ENCODE data around the gene LSP1.
"Not testable (repeated sequence)": the region's sequence is repeated elsewhere in the genome, so short reads cannot be mapped to it uniquely, and the experiment has no call there.

LSP1 gene

DNA sequence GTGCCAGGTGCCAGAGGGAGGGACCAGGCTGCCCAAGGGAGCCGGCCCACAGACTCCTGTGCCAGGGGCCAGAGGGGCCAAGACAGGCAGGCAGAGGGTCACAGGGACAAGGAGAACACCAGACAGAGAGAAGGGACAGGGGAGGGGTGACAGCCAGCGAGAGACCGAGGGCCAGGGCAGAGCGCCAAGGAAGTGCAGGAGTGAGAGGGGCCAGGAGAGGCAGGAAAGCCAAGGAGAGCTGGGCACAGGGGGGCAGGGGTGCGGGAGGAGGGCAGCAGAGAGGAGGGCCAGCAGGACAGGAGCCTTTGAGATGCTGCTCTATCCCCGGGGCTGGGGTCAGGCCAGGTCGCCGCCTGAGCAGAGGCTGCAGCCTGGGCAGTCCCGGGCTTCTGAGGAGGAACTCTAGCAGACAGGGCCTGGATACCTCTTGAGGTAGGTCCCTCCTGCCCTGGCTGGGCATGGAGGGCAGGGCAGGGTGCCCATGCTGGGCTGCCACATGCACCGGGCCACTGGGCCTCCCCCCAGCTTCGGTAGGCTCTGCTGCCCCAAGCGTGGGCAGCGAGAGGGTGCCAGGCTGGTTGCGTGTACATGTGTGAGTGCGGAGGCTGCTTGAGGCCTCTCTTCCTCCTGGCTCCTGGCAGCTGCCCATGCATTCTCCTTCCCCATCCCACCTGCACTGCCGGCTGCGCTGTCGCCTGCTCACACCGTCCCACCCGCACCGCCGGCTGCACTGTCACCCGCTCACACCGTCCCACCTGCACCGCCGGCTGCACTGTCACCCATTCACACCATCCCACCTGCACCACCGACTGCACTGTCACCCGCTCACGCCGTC, 12.2 kb downstream of the LSP1 start:
- no peak for DNase-seq (ENCODE audit: low read depth)

GRCh38 chr11:1866226-1866625, 13.3 kb downstream of the LSP1 start:
- DNase-seq (ENCODE audit: low read depth) = no peak

DNA sequence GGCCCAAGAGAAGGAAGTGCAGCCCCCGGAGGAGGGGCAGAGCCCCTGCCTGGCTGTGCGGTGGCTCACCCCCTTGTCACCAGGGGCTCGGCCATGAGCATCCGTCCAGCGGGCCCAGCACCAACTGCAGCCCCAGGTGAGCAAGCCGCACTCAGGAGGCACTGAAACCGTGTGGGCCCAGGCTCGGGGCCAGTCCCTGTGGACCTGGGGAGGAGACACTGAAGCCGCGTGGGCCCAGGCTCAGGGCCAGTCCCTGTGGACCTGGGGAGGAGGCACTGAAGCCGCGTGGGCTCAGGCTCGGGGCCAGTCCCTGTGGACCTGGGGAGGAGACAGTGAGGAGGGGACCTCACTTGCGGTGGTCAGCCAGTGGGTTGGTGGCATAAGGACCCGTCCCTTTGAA, 13.9 kb downstream of the LSP1 start:
- no peak for DNase-seq (ENCODE audit: low read depth)

GRCh38 chr11:1867381-1867780, 14.5 kb downstream of the LSP1 start:
- no peak for DNase-seq (ENCODE audit: low read depth)

GRCh38 chr11:1868056-1868635, 15.3 kb downstream of the LSP1 start:
- no peak for DNase-seq (ENCODE audit: low read depth)

- DNase-seq (ENCODE audit: low read depth) = no peak
Measured at GRCh38 chr11:1868636-1869291, 15.9 kb downstream of the LSP1 start.

DNA sequence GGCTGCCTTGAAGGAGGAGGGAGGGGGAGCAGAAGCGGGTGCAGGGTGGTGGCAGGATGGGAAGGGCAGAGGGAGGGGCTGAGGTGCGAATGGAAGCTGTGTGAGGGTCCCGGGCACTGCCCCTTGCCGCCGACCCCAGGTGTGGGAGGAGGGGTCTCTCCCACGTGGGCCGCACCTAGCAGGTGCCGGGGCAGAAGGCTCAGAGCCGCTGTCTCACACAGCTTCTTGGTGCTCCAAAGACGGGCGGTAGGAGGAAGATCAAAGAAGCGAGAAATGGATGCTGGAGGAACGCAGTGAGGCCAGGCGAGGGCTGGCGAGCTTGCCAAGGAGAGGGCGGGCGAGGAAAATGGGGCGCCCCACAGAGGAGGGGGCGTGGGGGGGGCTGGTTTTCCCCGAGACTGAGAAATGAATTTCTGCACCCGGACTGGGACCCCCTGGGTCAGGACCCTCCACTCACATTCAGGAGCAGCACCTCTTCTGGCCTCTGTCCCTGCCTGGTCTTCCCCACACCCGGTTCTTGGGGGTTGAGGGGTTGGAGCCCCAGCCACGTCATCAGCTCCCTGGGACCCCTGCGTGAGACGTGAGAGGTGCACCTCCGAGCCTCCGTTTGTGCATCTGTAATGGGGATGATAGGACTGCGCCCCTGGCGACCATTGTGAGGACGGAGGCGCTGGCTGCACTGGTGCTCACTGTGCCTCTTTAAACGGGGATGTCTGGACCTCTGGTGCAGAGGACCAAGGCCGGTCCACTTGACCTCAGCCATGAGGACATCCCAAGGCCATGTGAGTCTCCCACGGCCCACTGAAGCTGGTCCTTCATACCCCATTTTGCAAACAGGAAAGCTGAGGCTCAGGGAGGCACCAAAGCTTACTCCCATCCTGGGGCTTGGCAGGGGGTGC, 16.8 kb downstream of the LSP1 start:
- DNase-seq (ENCODE audit: low read depth) = no peak

DNA sequence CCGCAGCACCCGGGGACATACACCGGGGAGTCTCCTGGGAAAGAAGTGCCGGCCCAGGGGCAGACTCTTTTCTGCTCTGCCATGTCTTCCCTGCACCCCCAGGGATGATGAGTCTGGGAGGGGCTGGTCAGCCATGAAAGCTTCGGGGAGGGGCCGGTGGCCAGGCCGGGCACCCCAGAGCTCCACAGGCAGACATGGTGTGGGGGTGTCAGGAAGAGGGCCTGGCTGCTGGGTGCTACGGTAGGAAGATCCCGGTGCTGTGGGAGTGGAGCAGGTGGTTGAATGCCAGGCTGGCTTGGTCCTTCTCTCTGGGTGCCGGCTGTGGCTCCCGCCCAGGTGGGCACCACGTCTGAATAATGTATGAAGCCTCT, 17.4 kb downstream of the LSP1 start:
- DNase-seq (ENCODE audit: low read depth) = no peak

DNA sequence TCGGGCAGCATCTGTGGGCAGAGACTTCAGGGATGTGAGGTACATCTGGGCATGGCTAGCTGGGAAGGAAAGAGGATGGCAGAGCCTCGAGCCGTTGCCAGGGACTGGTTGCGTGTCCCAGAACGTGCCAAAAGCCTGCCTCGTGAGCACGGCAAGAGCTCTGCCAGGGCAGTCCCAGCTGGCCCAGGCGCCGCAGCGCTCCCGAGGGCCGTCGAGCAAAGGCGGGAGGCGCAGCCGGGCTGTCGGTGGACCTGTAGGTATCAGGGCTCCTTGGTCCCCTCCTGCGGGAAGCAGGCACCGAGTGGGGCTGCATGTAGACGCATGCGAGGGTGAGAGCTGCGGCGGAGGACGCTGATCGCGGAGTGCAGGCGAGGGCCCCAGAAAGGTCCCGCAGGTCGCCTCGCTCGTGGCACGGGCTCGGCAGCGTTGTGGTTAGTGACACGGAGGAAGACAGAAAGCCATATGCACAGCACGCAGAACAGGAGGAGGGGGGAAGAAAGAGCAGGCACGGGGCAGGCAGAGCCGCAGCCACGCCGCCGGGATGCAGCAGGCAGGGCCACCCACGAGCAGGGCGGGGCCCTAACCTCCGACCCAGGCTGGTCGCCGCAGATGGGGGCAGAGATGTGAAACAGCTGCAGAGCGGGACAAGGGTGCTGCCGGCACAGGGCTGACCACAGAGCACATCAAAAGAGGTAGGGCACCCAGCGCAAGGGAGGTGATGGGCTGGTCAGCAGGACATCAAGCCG, 18.0 kb downstream of the LSP1 start:
- DNase-seq (ENCODE audit: low read depth) = no peak

DNA sequence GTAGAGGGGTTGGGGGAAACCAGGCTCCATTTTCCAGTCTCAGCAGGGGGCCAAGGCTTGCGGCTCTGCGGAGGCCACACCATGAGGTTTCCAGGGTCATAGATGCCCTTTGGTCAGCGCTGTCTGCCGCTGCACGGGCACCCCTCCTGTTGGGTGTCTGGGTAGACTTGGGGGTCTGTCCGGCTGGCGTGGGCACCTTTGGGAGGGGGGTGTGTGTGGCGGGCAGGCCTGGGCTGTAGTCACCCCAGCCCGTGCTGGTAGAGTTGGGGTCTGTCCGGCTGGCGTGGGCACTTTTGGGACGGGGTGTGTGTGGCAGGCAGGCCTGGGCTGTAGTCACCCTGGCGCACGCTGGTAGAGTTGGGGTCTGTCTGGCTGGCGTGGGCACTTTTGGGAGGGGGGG, 18.6 kb downstream of the LSP1 start:
- no peak for DNase-seq (ENCODE audit: low read depth)

- no peak for DNase-seq (ENCODE audit: low read depth)
Measured at GRCh38 chr11:1872267-1872985, 19.5 kb downstream of the LSP1 start.

DNA sequence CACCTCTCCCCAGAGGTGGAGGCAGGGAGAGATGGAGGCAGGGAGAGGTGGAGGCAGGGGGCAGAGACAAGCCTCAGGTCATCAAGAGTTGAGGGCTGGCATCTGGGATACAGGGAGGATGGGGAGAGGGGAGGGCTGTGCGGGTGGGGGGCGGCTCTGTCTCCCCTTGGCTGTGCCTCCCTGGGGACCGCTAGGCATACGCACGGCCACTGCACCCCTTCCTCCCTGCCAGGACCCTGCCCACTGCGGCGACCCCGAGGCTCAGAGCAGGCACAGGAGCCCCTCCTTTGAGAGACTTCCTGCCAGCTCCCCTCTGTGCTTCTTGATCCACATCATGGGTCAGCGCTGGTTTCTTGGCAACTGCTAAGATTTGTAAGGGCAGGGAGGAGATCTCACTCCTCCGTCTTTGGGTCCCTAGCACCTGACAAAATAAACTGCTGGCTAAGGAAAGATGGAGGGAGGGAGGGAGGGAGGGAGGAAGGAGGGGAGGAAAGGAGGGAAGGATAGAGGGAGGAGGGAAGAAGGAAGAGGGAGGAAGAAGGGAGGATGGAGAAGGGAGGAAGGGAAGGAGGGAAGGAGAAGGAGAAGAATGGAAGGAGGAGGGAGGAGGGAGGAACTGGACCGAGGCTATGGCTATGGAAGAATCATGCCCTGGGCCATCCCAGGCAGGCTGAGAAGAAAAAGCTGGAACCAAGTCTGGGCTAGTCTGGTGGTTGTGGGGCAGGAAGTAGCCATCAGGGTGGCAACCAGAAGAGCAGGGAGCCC, 20.3 kb downstream of the LSP1 start:
- no peak for DNase-seq (ENCODE audit: low read depth)

GRCh38 chr11:1873813-1874150, 20.9 kb downstream of the LSP1 start:
- not testable (repeated sequence) for DNase-seq (ENCODE audit: low read depth)

DNA sequence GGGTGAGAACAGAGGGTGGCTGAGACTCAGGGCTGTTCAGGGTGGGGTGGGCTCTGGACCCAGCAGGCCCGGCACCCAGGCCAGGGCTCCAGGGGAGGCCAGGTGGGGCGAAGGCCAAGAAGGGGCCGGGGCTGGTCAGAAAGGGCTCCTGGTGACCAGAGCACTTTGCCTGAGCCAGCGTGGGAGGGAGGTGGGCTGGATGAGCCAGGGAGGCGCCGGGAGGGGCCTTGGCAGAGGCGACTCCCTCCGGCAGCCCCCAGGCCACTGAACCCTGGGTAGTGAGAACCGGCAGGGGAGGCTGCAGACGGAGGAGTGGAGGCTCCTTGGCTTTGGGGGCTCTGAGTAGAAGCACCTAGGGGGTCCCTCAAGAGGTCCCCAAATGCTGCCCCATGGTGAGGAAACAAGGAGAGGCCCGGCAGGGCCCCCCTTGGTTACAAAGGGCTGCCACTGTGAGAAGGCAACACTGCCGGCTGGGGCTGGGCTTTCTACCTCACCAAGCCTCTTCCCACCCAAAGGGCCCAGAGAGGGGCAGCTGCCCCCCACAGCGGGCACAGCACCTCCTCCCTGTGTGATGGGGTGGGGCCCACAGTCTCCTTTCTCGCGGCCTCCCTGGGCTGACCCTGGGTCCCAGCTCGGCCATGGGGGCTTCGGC, 21.7 kb downstream of the LSP1 start:
- not testable (repeated sequence) for DNase-seq (ENCODE audit: low read depth)

- DNase-seq (ENCODE audit: low read depth) = no peak
Measured at GRCh38 chr11:1875093-1875850, 22.4 kb downstream of the LSP1 start.

DNA sequence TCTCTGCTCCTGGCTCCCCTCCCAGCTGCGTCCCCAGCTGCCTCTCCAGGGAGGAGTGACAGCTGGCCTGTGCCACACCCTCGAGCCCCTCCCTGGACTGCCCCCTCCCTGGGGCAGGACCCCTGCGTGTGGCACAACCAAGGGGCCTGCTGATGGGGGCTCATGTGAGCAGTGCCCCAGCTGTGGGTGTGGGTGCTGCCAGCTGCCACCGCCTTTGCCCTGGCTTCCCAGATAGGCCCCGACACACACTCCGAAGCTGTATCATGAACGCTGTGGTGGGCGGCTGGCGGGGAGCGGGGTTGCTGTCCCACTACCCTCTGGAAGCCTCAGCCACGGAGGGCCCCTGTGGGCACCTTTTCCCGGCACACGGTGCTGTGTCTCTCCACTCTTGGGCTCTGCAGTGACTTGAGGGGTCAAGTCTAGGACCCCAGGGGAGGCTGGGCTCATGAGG, 23.0 kb downstream of the LSP1 start:
- not testable (repeated sequence) for DNase-seq (ENCODE audit: low read depth)

- DNase-seq (ENCODE audit: low read depth) = no peak
Measured at GRCh38 chr11:1876361-1877063, 23.6 kb downstream of the LSP1 start.
